Measurements from ENCODE around the gene EPB41L1. TPM values are rescaled to one million over a fixed set of nuclear protein-coding genes. Genes with fewer than 3 reads are reported as not detected.

Gene EPB41L1
- polyA plus RNA-seq, 3 donors = 0.05 TPM; not detected in 2

- H3K9ac ChIP-seq (ENCODE audit: insufficient read depth, low read length, poor library complexity, severe bottlenecking) = no peak overlapping the region
- H2AFZ ChIP-seq (ENCODE audit: insufficient read depth, low read depth, low read length, poor library complexity, severe bottlenecking) = no peak overlapping the region
- H3K27me3 Mint-ChIP-seq (ENCODE audit: low read depth in 3 of 3) = peaks cover 0 to 2% (median 0%) of the 10 kb centered on the region in 3 donors
- no peak for DNase-seq
- no peaks in the 10 kb centered on the region for H3K27me3 ChIP-seq (ENCODE audit: control insufficient read depth in 2 of 2, insufficient read depth in 2 of 2, low read length in 2 of 2)
- H4K20me1 ChIP-seq (ENCODE audit: insufficient read depth, low read length) = peaks cover 38% of the 10 kb centered on the region
- H3K4me3 ChIP-seq (replicated peaks in 1 of 3; ENCODE audit: low read depth in 2 of 3, low read length in 3 of 3) = no peak overlapping the region
- TF ChIP-seq CTCF (IDR thresholded peaks at IDR 0.05) = no peak
- H3K27ac ChIP-seq (ENCODE audit: low read depth in 1 of 2, low read length in 2 of 2) = no peak overlapping the region
- peaks cover 31 to 37% of the 10 kb centered on the region in 2 donors for H3K36me3 ChIP-seq (replicated peaks in 1 of 2; ENCODE audit: control insufficient read depth in 1 of 2, insufficient read depth in 2 of 2, low read length in 2 of 2)
- no peak overlapping the region for H3K4me3 Mint-ChIP-seq
- H3K36me3 Mint-ChIP-seq = peaks cover 25 to 39% of the 10 kb centered on the region in 2 donors
- no peaks in the 10 kb centered on the region for H3K9me3 ChIP-seq (replicated peaks in 1 of 2; ENCODE audit: control insufficient read depth in 1 of 2, insufficient read depth in 1 of 2, low read length in 2 of 2)
- no peak overlapping the region for H3K4me2 ChIP-seq (replicated peaks; ENCODE audit: extremely low read depth, low read length, poor library complexity, severe bottlenecking)
- peaks cover 13 to 20% of the 10 kb centered on the region in 2 donors for H3K4me1 ChIP-seq (ENCODE audit: control insufficient read depth in 1 of 2, insufficient read depth in 2 of 2, low read length in 2 of 2)
- intact Hi-C loops (cut with micrococcal nuclease) = no loop called here
- peaks cover 21% of the 10 kb centered on the region for H3K4me1 Mint-ChIP-seq
- H3K27ac Mint-ChIP-seq = no peak overlapping the region
- peaks cover 0 to 1% (median 0%) of the 10 kb centered on the region in 7 donors for H3K9me3 Mint-ChIP-seq
- peaks cover 53% of the 10 kb centered on the region for H3K79me2 ChIP-seq (ENCODE audit: insufficient read depth, low read length)
- WGBS (ENCODE audit: insufficient coverage) = 94% methylated on average over 2 of the region's 3 CpGs
Measured at GRCh38 chr20:36238153-36238552, 83.6 kb downstream of the EPB41L1 start.

- peaks cover 53% of the 10 kb centered on the region for H3K79me2 ChIP-seq (ENCODE audit: insufficient read depth, low read length)
- no peaks in the 10 kb centered on the region for H3K27me3 ChIP-seq (ENCODE audit: control insufficient read depth in 2 of 2, insufficient read depth in 2 of 2, low read length in 2 of 2)
- 85% methylated on average over 2 of the region's 3 CpGs for WGBS (ENCODE audit: insufficient coverage)
- Mint-ChIP-seq H3K27me3 (ENCODE audit: low read depth in 3 of 3) (peaks cover 0 to 2% (median 0%) of the 10 kb centered on the region in 3 donors), H3K9me3 (peaks cover 0 to 1% (median 0%) of the 10 kb centered on the region in 7 donors), H3K36me3 (peaks cover 29 to 42% of the 10 kb centered on the region in 2 donors), H3K4me1 (peaks cover 21% of the 10 kb centered on the region), H3K27ac (peak overlapping the region in 1 of 7 donors; percentile 22), H3K4me3 (no peak overlapping the region)
- peaks cover 37 to 44% of the 10 kb centered on the region in 2 donors for H3K36me3 ChIP-seq (replicated peaks in 1 of 2; ENCODE audit: control insufficient read depth in 1 of 2, insufficient read depth in 2 of 2, low read length in 2 of 2)
- no peak overlapping the region for H3K27ac ChIP-seq (ENCODE audit: low read depth in 1 of 2, low read length in 2 of 2)
- no peak overlapping the region for H3K4me3 ChIP-seq (replicated peaks in 1 of 3; ENCODE audit: low read depth in 2 of 3, low read length in 3 of 3)
- H3K9me3 ChIP-seq (replicated peaks in 1 of 2; ENCODE audit: control insufficient read depth in 1 of 2, insufficient read depth in 1 of 2, low read length in 2 of 2) = no peaks in the 10 kb centered on the region
- H2AFZ ChIP-seq (ENCODE audit: insufficient read depth, low read depth, low read length, poor library complexity, severe bottlenecking) = no peak overlapping the region
- no peak overlapping the region for H3K4me2 ChIP-seq (replicated peaks; ENCODE audit: extremely low read depth, low read length, poor library complexity, severe bottlenecking)
- no peak for DNase-seq
- intact Hi-C loops (cut with micrococcal nuclease) = no loop called here
- H4K20me1 ChIP-seq (ENCODE audit: insufficient read depth, low read length) = peaks cover 44% of the 10 kb centered on the region
- peaks cover 13 to 20% of the 10 kb centered on the region in 2 donors for H3K4me1 ChIP-seq (ENCODE audit: control insufficient read depth in 1 of 2, insufficient read depth in 2 of 2, low read length in 2 of 2)
- TF ChIP-seq CTCF (IDR thresholded peaks at IDR 0.05) = no peak
- H3K9ac ChIP-seq (ENCODE audit: insufficient read depth, low read length, poor library complexity, severe bottlenecking) = no peak overlapping the region
Measured at GRCh38 chr20:36238760-36239159, 84.2 kb downstream of the EPB41L1 start.

All from CD14-positive monocyte (primary cell).